CD14-positive monocyte (primary cell): ENCODE data around the gene AFG1L. TPM values are rescaled to one million over a fixed set of nuclear protein-coding genes. Genes with fewer than 3 reads are reported as not detected.

Experiments
- DNase-seq, 3 donors: peaks; one replicate each; pipeline ENCODE4 v3.0.0-alpha.2; 2011 to 2022
- H2AFZ ChIP-seq: 2 replicates; pipeline ENCODE4 v1.6.0; 2012; ENCODE audit warnings: mild to moderate bottlenecking, low read depth, low read length, inconsistent platforms; ENCODE audit not compliant: insufficient read depth, poor library complexity, severe bottlenecking
- H3K27ac ChIP-seq, 2 donors: 1 replicate in 1 of 2; 2 replicates in 1 of 2; pipeline ENCODE4 v1.5.1; 2012 to 2013; ENCODE audit warnings: low read length in 2 of 2, control low read depth in 1 of 2, inconsistent platforms in 1 of 2, low read depth in 1 of 2, mild to moderate bottlenecking in 1 of 2
- H3K27me3 ChIP-seq, 2 donors: one replicate each; pipeline versions ENCODE4 v1.6.0 to v1.6.1; 2011 to 2013; ENCODE audit warnings: low read length in 2 of 2; ENCODE audit not compliant: control insufficient read depth in 2 of 2, insufficient read depth in 2 of 2
- H3K36me3 ChIP-seq, 2 donors: replicated peaks in 1 of 2; 1 replicate in 1 of 2; 2 replicates in 1 of 2; pipeline versions ENCODE4 v1.5.1 to v1.6.1; 2012 to 2013; ENCODE audit warnings: low read length in 2 of 2, control low read depth in 1 of 2, inconsistent platforms in 1 of 2, mild to moderate bottlenecking in 1 of 2; ENCODE audit not compliant: insufficient read depth in 2 of 2, control insufficient read depth in 1 of 2
- H3K4me1 ChIP-seq, 2 donors: 1 replicate in 1 of 2; 2 replicates in 1 of 2; pipeline versions ENCODE4 v1.5.1 to v1.6.1; 2012 to 2013; ENCODE audit warnings: low read length in 2 of 2, control low read depth in 1 of 2, inconsistent platforms in 1 of 2, mild to moderate bottlenecking in 1 of 2, moderate library complexity in 1 of 2; ENCODE audit not compliant: insufficient read depth in 2 of 2, control insufficient read depth in 1 of 2
- H3K4me2 ChIP-seq: replicated peaks from 2 replicates; pipeline ENCODE3; 2012; ENCODE audit warnings: low read length, moderate library complexity, mild to moderate bottlenecking; ENCODE audit not compliant: poor library complexity, severe bottlenecking; ENCODE audit errors: extremely low read depth
- H3K4me3 ChIP-seq, 3 experiments: fragments of 200-600 bp in 1 of 3; sonication (generic) in 1 of 3; replicated peaks in 1 of 3; 1 replicate in 2 of 3; 2 replicates in 1 of 3; pipeline ENCODE4 v1.5.1; 2011 to 2013; ENCODE audit warnings: low read length in 3 of 3, mild to moderate bottlenecking in 3 of 3, control low read depth in 2 of 3, low read depth in 2 of 3, inconsistent platforms in 1 of 3, moderate library complexity in 1 of 3
- H3K79me2 ChIP-seq: 2 replicates; pipeline ENCODE4 v1.6.0; 2012; ENCODE audit warnings: mild to moderate bottlenecking, control low read depth, inconsistent platforms, low read length, moderate library complexity; ENCODE audit not compliant: insufficient read depth
- H3K9ac ChIP-seq: 2 replicates; pipeline ENCODE4 v1.6.0; 2017; ENCODE audit warnings: low read length, mild to moderate bottlenecking; ENCODE audit not compliant: insufficient read depth, poor library complexity, severe bottlenecking
- H3K9me3 ChIP-seq, 2 donors: replicated peaks in 1 of 2; 1 replicate in 1 of 2; 2 replicates in 1 of 2; pipeline versions ENCODE4 v1.5.1 to v1.6.1; 2012 to 2013; ENCODE audit warnings: low read length in 2 of 2, control low read depth in 1 of 2; ENCODE audit not compliant: control insufficient read depth in 1 of 2, insufficient read depth in 1 of 2
- H4K20me1 ChIP-seq: 2 replicates; pipeline ENCODE4 v1.6.0; 2012; ENCODE audit warnings: mild to moderate bottlenecking, low read length, control low read depth, moderate library complexity; ENCODE audit not compliant: insufficient read depth
- H3K27ac Mint-ChIP-seq, 7 donors: one replicate each; pipeline ENCODE4 v1.8.0; 2020; ENCODE audit warnings: mild to moderate bottlenecking in 7 of 7, mixed read lengths in 7 of 7, moderate library complexity in 6 of 7, inconsistent platforms in 2 of 7
- H3K27me3 Mint-ChIP-seq, 3 donors: one replicate each; pipeline ENCODE4 v1.8.0; 2021 to 2022; ENCODE audit warnings: low read depth in 3 of 3, mild to moderate bottlenecking in 3 of 3, mixed read lengths in 3 of 3, moderate library complexity in 3 of 3, inconsistent platforms in 1 of 3
- H3K36me3 Mint-ChIP-seq, 2 donors: one replicate each; pipeline ENCODE4 v1.8.0; 2020; ENCODE audit warnings: mixed read lengths in 2 of 2, inconsistent platforms in 1 of 2, mild to moderate bottlenecking in 1 of 2
- H3K4me1 Mint-ChIP-seq: one replicate; pipeline ENCODE4 v1.8.0; 2020; ENCODE audit warnings: mild to moderate bottlenecking, mixed read lengths
- H3K4me3 Mint-ChIP-seq, 2 donors: one replicate each; pipeline ENCODE4 v1.8.0; 2020; ENCODE audit warnings: mild to moderate bottlenecking in 2 of 2, mixed read lengths in 2 of 2, moderate library complexity in 1 of 2
- H3K9me3 Mint-ChIP-seq, 7 donors: one replicate each; pipeline ENCODE4 v1.8.0; 2020 to 2022; ENCODE audit warnings: mixed read lengths in 7 of 7, mild to moderate bottlenecking in 6 of 7, moderate library complexity in 6 of 7, inconsistent platforms in 2 of 7
- WGBS: methylation state at CpG from one replicate; pipeline ENCODE4 v1.1.5; 2013; ENCODE audit warnings: missing lambda C conversion rate; ENCODE audit not compliant: insufficient coverage; 5-methylcytosine and 5-hydroxymethylcytosine counted together
- intact Hi-C, 2 donors: fragments of 100-400 bp; cut with micrococcal nuclease; formaldehyde crosslinking; loops; one replicate each; pipeline versions ENCODE4 v1.15.0 to v1.15.1; 2023
- polyA plus RNA-seq, 3 donors: library from polyadenylated mRNA; depleted of rRNA in 1 of 3; unstranded in 2 of 3; stranded (reverse) in 1 of 3; fragments of 300-500 nt in 2 of 3; fragments of >200 nt in 1 of 3; fragmentation: Illumina TruSeq in 2 of 3; gene quantifications; 1 replicate in 2 of 3; 2 replicates in 1 of 3; pipeline ENCODE4 v1.2.3, GENCODE V29; 2012 to 2021
- TF ChIP-seq, protein P1 (sequence below): fragments of 200-600 bp; IDR thresholded peaks from one replicate; pipeline ENCODE4 v1.8.0; 2022; ENCODE audit warnings: antibody characterized with exemption, mild to moderate bottlenecking

The AFG1L gene
- polyA plus RNA-seq, 3 donors: 0.95 to 2.8 (median 2.7) TPM

DNA sequence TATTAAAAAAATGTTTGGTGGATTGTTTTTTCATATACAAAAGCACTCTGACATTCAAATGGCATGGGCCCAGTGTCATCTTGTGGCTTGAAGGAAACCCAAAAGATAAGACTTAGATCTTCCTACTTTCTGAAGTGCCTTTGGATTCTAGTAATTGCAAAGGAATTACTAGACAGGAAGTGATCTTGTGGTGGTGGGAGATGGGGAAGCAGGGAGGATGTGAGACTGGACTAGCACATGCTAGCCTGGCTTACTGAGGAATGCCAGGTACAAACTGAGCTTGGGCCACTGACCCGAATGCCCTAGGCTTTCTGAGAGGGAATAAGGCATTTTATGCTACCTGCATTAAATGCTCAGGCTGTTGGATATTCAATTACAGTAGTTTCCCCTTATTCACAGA, 59.0 kb downstream of the AFG1L start:
- H3K4me2 ChIP-seq: no peak overlapping the region
- intact Hi-C loops: no loop called here
- no CpG with 5 or more reads among the region's 1 CpG for WGBS
- H3K4me3 ChIP-seq: no peak overlapping the region
- peaks cover 0 to 5% of the 10 kb centered on the region in 2 donors for H3K36me3 ChIP-seq
- Mint-ChIP-seq H3K4me3 (no peak overlapping the region), H3K36me3 (peaks cover 18 to 19% of the 10 kb centered on the region in 2 donors), H3K4me1 (peaks cover 6% of the 10 kb centered on the region), H3K27ac (peak overlapping the region in 1 of 7 donors; percentile 33), H3K9me3 (no peaks in the 10 kb centered on the region), H3K27me3 (no peaks in the 10 kb centered on the region)
- H4K20me1 ChIP-seq: no peaks in the 10 kb centered on the region
- no peak overlapping the region for H2AFZ ChIP-seq
- TF ChIP-seq, protein P1, sequence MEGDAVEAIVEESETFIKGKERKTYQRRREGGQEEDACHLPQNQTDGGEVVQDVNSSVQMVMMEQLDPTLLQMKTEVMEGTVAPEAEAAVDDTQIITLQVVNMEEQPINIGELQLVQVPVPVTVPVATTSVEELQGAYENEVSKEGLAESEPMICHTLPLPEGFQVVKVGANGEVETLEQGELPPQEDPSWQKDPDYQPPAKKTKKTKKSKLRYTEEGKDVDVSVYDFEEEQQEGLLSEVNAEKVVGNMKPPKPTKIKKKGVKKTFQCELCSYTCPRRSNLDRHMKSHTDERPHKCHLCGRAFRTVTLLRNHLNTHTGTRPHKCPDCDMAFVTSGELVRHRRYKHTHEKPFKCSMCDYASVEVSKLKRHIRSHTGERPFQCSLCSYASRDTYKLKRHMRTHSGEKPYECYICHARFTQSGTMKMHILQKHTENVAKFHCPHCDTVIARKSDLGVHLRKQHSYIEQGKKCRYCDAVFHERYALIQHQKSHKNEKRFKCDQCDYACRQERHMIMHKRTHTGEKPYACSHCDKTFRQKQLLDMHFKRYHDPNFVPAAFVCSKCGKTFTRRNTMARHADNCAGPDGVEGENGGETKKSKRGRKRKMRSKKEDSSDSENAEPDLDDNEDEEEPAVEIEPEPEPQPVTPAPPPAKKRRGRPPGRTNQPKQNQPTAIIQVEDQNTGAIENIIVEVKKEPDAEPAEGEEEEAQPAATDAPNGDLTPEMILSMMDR: no peak
- no peak overlapping the region for H3K27ac ChIP-seq
- H3K9ac ChIP-seq: no peak overlapping the region
- no peaks in the 10 kb centered on the region for H3K27me3 ChIP-seq
- no peaks in the 10 kb centered on the region for H3K4me1 ChIP-seq
- DNase-seq: no peak
- H3K79me2 ChIP-seq: no peaks in the 10 kb centered on the region
- no peaks in the 10 kb centered on the region for H3K9me3 ChIP-seq

GRCh38 chr6:108355120-108355519, 60.3 kb downstream of the AFG1L start:
- DNase-seq: no peak
- Mint-ChIP-seq H3K36me3 (peaks cover 19 to 21% of the 10 kb centered on the region in 2 donors), H3K27ac (no peak overlapping the region), H3K27me3 (no peaks in the 10 kb centered on the region), H3K4me3 (no peak overlapping the region), H3K4me1 (peaks cover 12% of the 10 kb centered on the region), H3K9me3 (no peaks in the 10 kb centered on the region)
- Histone ChIP-seq H3K4me1 (peaks cover 0 to 5% of the 10 kb centered on the region in 2 donors), H4K20me1 (no peaks in the 10 kb centered on the region), H3K27ac (no peak overlapping the region), H3K4me2 (no peak overlapping the region), H3K4me3 (no peak overlapping the region), H2AFZ (no peak overlapping the region), H3K9ac (no peak overlapping the region), H3K36me3 (peaks cover 0 to 5% of the 10 kb centered on the region in 2 donors), H3K79me2 (no peaks in the 10 kb centered on the region), H3K9me3 (no peaks in the 10 kb centered on the region), H3K27me3 (no peaks in the 10 kb centered on the region)
- intact Hi-C loops: no loop called here
- no CpG with 5 or more reads among the region's 2 CpGs for WGBS
- TF ChIP-seq, protein P1: no peak
